OCI-LY7 (cell line): ENCODE measurements around the gene PCDHB11.
"Not testable (repeated sequence)": the region's sequence is repeated elsewhere in the genome, so short reads cannot be mapped to it uniquely, and the experiment has no call there.

Experiments used
- CTCF ChIP-seq: fragments of 200-600 bp; sonication (generic); conservative IDR thresholded peaks from 2 replicates; pipeline ENCODE4 v1.5.1; 2014; ENCODE audit warnings: mild to moderate bottlenecking, antibody characterized with exemption, low read length, moderate library complexity, mixed read lengths
- EZH2phosphoT487 ChIP-seq: fragments of 200-600 bp; sonication (generic); IDR thresholded peaks from 2 replicates; pipeline ENCODE4 v1.6.1; 2018; ENCODE audit warnings: low read depth, borderline replicate concordance, mild to moderate bottlenecking, mixed run types, antibody characterized with exemption, low read length, moderate library complexity, mixed read lengths

GRCh38 chr5:141210849-141211248 is 11.4 kb downstream of the PCDHB11 start:
- not testable (repeated sequence) for TF ChIP-seq CTCF, EZH2phosphoT487
